HepG2 (cell line): ENCODE measurements around the gene REEP6. TPM values are rescaled to one million over a fixed set of nuclear protein-coding genes. Genes with fewer than 3 reads are reported as not detected.
A peak's percentile ranks its signal among the peaks of the same experiment; 100 is the strongest.

ENCODE experiments used
- ATAC-seq: fragments of 200-7000 bp; cut with Tn5 transposase; 3 replicates; pipeline ENCODE4 v1.9.1; 2020; ENCODE audit warnings: mild to moderate bottlenecking, moderate library complexity
- BruUV-seq: library from RNA; stranded (reverse); fragments of 400-500 nt; replicated peaks from 2 replicates; lab custom pipeline; 2021; lab: Mats Ljungman, UMichigan
- CTCF ChIA-PET: fragments of 300-600 bp; formaldehyde crosslinking; extraction: SDS; loops from one replicate; lab custom pipeline; 2021; ENCODE audit warnings: low total read pairs, inconsistent platforms, low intra/inter-chr PET ratio; lab: Yijun Ruan, JAX
- POLR2A ChIA-PET: fragments of 350-600 bp; sonication (Branson Sonifier 250); formaldehyde crosslinking; loops from one replicate; lab custom pipeline; 2020; ENCODE audit warnings: antibody characterized with exemption, inconsistent platforms; lab: Yijun Ruan, JAX
- DNase-seq: peaks from one replicate; pipeline ENCODE4 v3.0.0-alpha.2; 2015; ENCODE audit warnings: low spot score
- FAIRE-seq: peaks from 3 replicates; lab custom pipeline; 2011; peaks lifted over from hg19 to GRCh38; lab: Jason Lieb, UNC
- H2AFZ ChIP-seq: one replicate; pipeline ENCODE4 v1.6.1; 2011; ENCODE audit warnings: low read length, inconsistent platforms
- H3K27ac ChIP-seq: fragments of 300-600 bp; 3 replicates; pipeline ENCODE4 v1.8.0; 2011; ENCODE audit warnings: mixed run types, mild to moderate bottlenecking, mixed read lengths, low read length, inconsistent platforms; ENCODE audit not compliant: insufficient read depth; ENCODE audit errors: extremely low read length
- H3K27me3 ChIP-seq, 2 experiments: fragments of 200-600 bp in 1 of 2; 2 replicates in 1 of 2; 3 replicates in 1 of 2; pipeline versions ENCODE4 v1.6.0 to v1.8.0; 2011; ENCODE audit warnings: low read length in 2 of 2, mild to moderate bottlenecking in 2 of 2, moderate library complexity in 2 of 2, inconsistent platforms in 1 of 2; ENCODE audit not compliant: insufficient read depth in 2 of 2, control insufficient read depth in 1 of 2
- H3K36me3 ChIP-seq, 2 experiments: fragments of 200-600 bp in 1 of 2; replicated peaks in 1 of 2; 2 replicates in 1 of 2; 3 replicates in 1 of 2; pipeline versions ENCODE4 v1.5.1 to v1.8.0; 2011; ENCODE audit warnings: low read length in 2 of 2, inconsistent platforms in 1 of 2; ENCODE audit not compliant: insufficient read depth in 2 of 2, control insufficient read depth in 1 of 2
- H3K4me1 ChIP-seq: 2 replicates; pipeline ENCODE4 v1.5.1; 2012; ENCODE audit warnings: low read length, inconsistent platforms; ENCODE audit not compliant: insufficient read depth
- H3K4me2 ChIP-seq: 2 replicates; pipeline ENCODE4 v1.6.0; 2011; ENCODE audit warnings: low read depth, low read length, inconsistent platforms
- H3K4me3 ChIP-seq, 3 experiments: fragments of 200-600 bp in 1 of 3; sonication (generic), shearing (Covaris generic) in 1 of 3; replicated peaks in 1 of 3; 2 replicates each; pipeline ENCODE4 v1.5.1; 2011 to 2016; ENCODE audit warnings: low read length in 3 of 3, inconsistent platforms in 2 of 3, low read depth in 2 of 3, mild to moderate bottlenecking in 2 of 3, control low read depth in 1 of 3, mixed read lengths in 1 of 3; ENCODE audit not compliant: insufficient read depth in 1 of 3
- H3K79me2 ChIP-seq: one replicate; pipeline ENCODE4 v1.6.1; 2011; ENCODE audit warnings: low read length, inconsistent platforms; ENCODE audit not compliant: insufficient read depth
- H3K9ac ChIP-seq: 2 replicates; pipeline ENCODE4 v1.6.0; 2011; ENCODE audit warnings: mild to moderate bottlenecking, low read depth, low read length, inconsistent platforms; ENCODE audit not compliant: insufficient read depth
- H3K9me3 ChIP-seq: 2 replicates; pipeline ENCODE4 v1.5.1; 2012; ENCODE audit warnings: mild to moderate bottlenecking, low read length
- H4K20me1 ChIP-seq: 2 replicates; pipeline ENCODE4 v1.6.0; 2011; ENCODE audit warnings: inconsistent platforms, mild to moderate bottlenecking, low read length, moderate library complexity; ENCODE audit not compliant: insufficient read depth
- FOXK2 ChIP-seq: fragments of 450-650 bp; IDR thresholded peaks from 2 replicates; pipeline ENCODE4 v1.6.1; 2016
- KDM3A ChIP-seq: IDR thresholded peaks from 2 replicates; pipeline ENCODE4 v1.6.1; 2018; ENCODE audit warnings: low read depth, missing compliant biosample characterization
- KLF11 ChIP-seq: IDR thresholded peaks from 2 replicates; pipeline ENCODE4 v1.6.1; 2016; ENCODE audit warnings: missing compliant biosample characterization
- KLF13 ChIP-seq: sonication (generic); formaldehyde crosslinking; IDR thresholded peaks from 2 replicates; pipeline ENCODE4 v1.4.0; 2020; ENCODE audit warnings: mild to moderate bottlenecking, missing genetic modification reagents
- MAZ ChIP-seq, 2 experiments: sonication (generic) in 1 of 2; formaldehyde crosslinking in 1 of 2; IDR thresholded peaks; 2 replicates each; pipeline versions ENCODE4 v1.5.0 to v1.6.1; 2012 to 2020; ENCODE audit warnings: low read depth in 2 of 2, mild to moderate bottlenecking in 2 of 2, borderline replicate concordance in 1 of 2, improper control_type of control experiment in 1 of 2, low read length in 1 of 2, missing genetic modification reagents in 1 of 2, moderate library complexity in 1 of 2
- MBD4 ChIP-seq: IDR thresholded peaks from 2 replicates; pipeline ENCODE4 v1.6.1; 2012; ENCODE audit warnings: low read length, inconsistent platforms, borderline replicate concordance
- MTERF4 ChIP-seq: sonication (generic); formaldehyde crosslinking; IDR thresholded peaks from 2 replicates; pipeline ENCODE4 v1.8.0; 2023; ENCODE audit warnings: mild to moderate bottlenecking, missing genetic modification reagents
- NFYB ChIP-seq: sonication (generic); formaldehyde crosslinking; IDR thresholded peaks from 2 replicates; pipeline ENCODE4 v1.4.0; 2020; ENCODE audit warnings: missing genetic modification reagents
- RCOR2 ChIP-seq: IDR thresholded peaks from 2 replicates; pipeline ENCODE4 v1.6.1; 2016; ENCODE audit warnings: missing biosample characterization, missing genetic modification reagents
- THAP9 ChIP-seq: sonication (generic); formaldehyde crosslinking; IDR thresholded peaks from 2 replicates; pipeline ENCODE4; 2020; ENCODE audit warnings: missing genetic modification reagents, mild to moderate bottlenecking, borderline replicate concordance
- ZBTB43 ChIP-seq: sonication (generic); formaldehyde crosslinking; conservative IDR thresholded peaks from 2 replicates; pipeline ENCODE4 v1.4.0; 2020; ENCODE audit warnings: missing genetic modification reagents
- ZFP90 ChIP-seq: sonication (generic); formaldehyde crosslinking; IDR thresholded peaks from 2 replicates; pipeline ENCODE4 v1.8.0; 2022; ENCODE audit warnings: missing genetic modification reagents, mild to moderate bottlenecking, inconsistent platforms, borderline replicate concordance
- ZNF232 ChIP-seq: sonication (generic); formaldehyde crosslinking; IDR thresholded peaks from 2 replicates; pipeline ENCODE4 v1.4.0; 2020; ENCODE audit warnings: missing genetic modification reagents, borderline replicate concordance
- ZNF414 ChIP-seq: sonication (generic); formaldehyde crosslinking; IDR thresholded peaks from 2 replicates; pipeline ENCODE4 v1.5.0; 2020; ENCODE audit warnings: missing genetic modification reagents
- ZNF441 ChIP-seq: sonication (generic); formaldehyde crosslinking; IDR thresholded peaks from 2 replicates; pipeline ENCODE4 v1.7.0; 2021; ENCODE audit warnings: missing genetic modification reagents, borderline replicate concordance
- ZNF468 ChIP-seq: sonication (generic); formaldehyde crosslinking; IDR thresholded peaks from 2 replicates; pipeline ENCODE4 v1.8.0; 2022; ENCODE audit warnings: mild to moderate bottlenecking, moderate library complexity, missing genetic modification reagents
- ZNF563 ChIP-seq: sonication (generic); formaldehyde crosslinking; IDR thresholded peaks from 2 replicates; pipeline ENCODE4 v1.8.0; 2022; ENCODE audit warnings: mild to moderate bottlenecking, moderate library complexity, missing genetic modification reagents
- WGBS: methylation state at CpG from one replicate; pipeline ENCODE4 v1.1.6; 2017; ENCODE audit warnings: low lambda C conversion rate; 5-methylcytosine and 5-hydroxymethylcytosine counted together
- in situ Hi-C: cut with HindIII; loops from 2 replicates; pipeline ENCODE4 v1.10.0; 2017; ENCODE audit warnings: low pct_unique_long_range_greater_than_20kb; ENCODE audit not compliant: extremely low pct_ligation_motif_present
- intact Hi-C: fragments of 100-400 bp; cut with micrococcal nuclease; formaldehyde crosslinking; loops from one replicate; pipeline ENCODE4 v1.10.0; 2022; ENCODE audit not compliant: unreplicated experiment
- polyA plus RNA-seq, 8 experiments: library from polyadenylated mRNA; depleted of rRNA in 3 of 8; stranded (reverse) in 7 of 8; unstranded in 1 of 8; fragments of >200 nt; fragmentation: Illumina TruSeq in 4 of 8; extraction: Trizol in 4 of 8; gene quantifications; 2 replicates each; pipeline versions ENCODE4 v1.2.1 to v1.2.3, GENCODE V29; 2011 to 2016; ENCODE audit warnings: low read depth in 4 of 8, missing spikeins in 1 of 8, mixed read lengths in 1 of 8; ENCODE audit not compliant: insufficient read depth in 1 of 8
- total RNA-seq, 5 experiments: library from RNA; depleted of rRNA; stranded (reverse); fragments of >200 nt; fragmentation: Illumina TruSeq; extraction: Trizol; gene quantifications; 2 replicates each; pipeline ENCODE4 v1.2.3, GENCODE V29; 2016; ENCODE audit warnings: low read depth in 1 of 5

REEP6 gene
- total and polyA plus RNA-seq, 2 of the 13 experiments (the other 11 are each of a cell fraction or from before 2014, with no cell fraction given), result 10.0 to 28.8 TPM

GRCh38 chr19:1469255-1470054 lies 21.5 kb upstream of the REEP6 start (continued):
- 0 out of 2 replicates have a peak, but pooled peaks have one; percentile 10 for TF ChIP-seq ZNF414 (CRISPR knock-in tag)
- no peak for TF ChIP-seq ZNF468 (CRISPR knock-in tag)
- TF ChIP-seq ZNF441 (CRISPR knock-in tag), result no peak
- no peak for TF ChIP-seq NFYB
- TF ChIP-seq MBD4, result no peak
- TF ChIP-seq ZBTB43 (CRISPR knock-in tag), result no peak
- no peak for TF ChIP-seq RCOR2
- no peak for TF ChIP-seq FOXK2
- TF ChIP-seq KDM3A (CRISPR knock-in tag), result no peak

GRCh38 chr19:1470055-1470304 lies 21.0 kb upstream of the REEP6 start:
- POLR2A ChIA-PET, result interaction anchor here (3.6 kb wide), 1 partner anchor 21 kb away, joined by 19 read pairs; the partner anchor contains the start of genes PCSK4 and REEP6
- in situ Hi-C loops (no loop called here), intact Hi-C loops (no loop called here)
- no peak for DNase-seq
- Histone ChIP-seq H2AFZ (no peak overlapping the region), H3K4me2 (peak overlapping the region; percentile 76), H3K9ac (peak overlapping the region; percentile 34), H3K36me3 (no peaks in the 10 kb centered on the region; a peak in 1 of 5 replicates), H4K20me1 (peaks cover 12% of the 10 kb centered on the region), H3K79me2 (no peaks in the 10 kb centered on the region), H3K9me3 (no peaks in the 10 kb centered on the region), H3K27me3 (no peaks in the 10 kb centered on the region), H3K4me1 (peaks cover 25% of the 10 kb centered on the region), H3K4me3 (peak overlapping the region; percentile 41 to 69 (median 54); a peak in 4 of 6 replicates), H3K27ac (no peak overlapping the region)
- CTCF ChIA-PET, result no interaction called here
- FAIRE-seq, result no peak
- peak; percentile 14 for ATAC-seq
- BruUV-seq, result no TSS peak
- WGBS, result no CpG with 5 or more reads among the region's 22 CpGs
- peak; percentile 43; the same call in 1 of the 2 replicates for TF ChIP-seq MTERF4 (CRISPR knock-in tag)
- peak; percentile 45; the same call in 1 of the 2 replicates for TF ChIP-seq ZNF232 (CRISPR knock-in tag)
- no peak for TF ChIP-seq KLF13 (CRISPR knock-in tag)
- peak; percentile 59; the same call in 1 of the 2 replicates for TF ChIP-seq ZFP90
- 0 out of 2 replicates have a peak, but pooled peaks have one; percentile 46 for TF ChIP-seq THAP9 (CRISPR knock-in tag)
- peak; percentile 75 for TF ChIP-seq ZNF563 (CRISPR knock-in tag)
- TF ChIP-seq KLF11, result no peak
- TF ChIP-seq MAZ (IDR thresholded peaks at IDR 0.05; ENCODE audit: borderline replicate concordance, low read depth, low read length), result no peak
- TF ChIP-seq MAZ (CRISPR knock-in tag; IDR thresholded peaks at IDR 0.05; ENCODE audit: low read depth), result 0 out of 2 replicates have a peak, but pooled peaks have one; percentile 10
